ENCODE data around the gene SLC39A9. TPM values are rescaled to one million over a fixed set of nuclear protein-coding genes. Genes with fewer than 3 reads are reported as not detected.

SLC39A9 gene
- polyA plus RNA-seq, 1 donor from 2014 or later = 88.5 TPM

DNA sequence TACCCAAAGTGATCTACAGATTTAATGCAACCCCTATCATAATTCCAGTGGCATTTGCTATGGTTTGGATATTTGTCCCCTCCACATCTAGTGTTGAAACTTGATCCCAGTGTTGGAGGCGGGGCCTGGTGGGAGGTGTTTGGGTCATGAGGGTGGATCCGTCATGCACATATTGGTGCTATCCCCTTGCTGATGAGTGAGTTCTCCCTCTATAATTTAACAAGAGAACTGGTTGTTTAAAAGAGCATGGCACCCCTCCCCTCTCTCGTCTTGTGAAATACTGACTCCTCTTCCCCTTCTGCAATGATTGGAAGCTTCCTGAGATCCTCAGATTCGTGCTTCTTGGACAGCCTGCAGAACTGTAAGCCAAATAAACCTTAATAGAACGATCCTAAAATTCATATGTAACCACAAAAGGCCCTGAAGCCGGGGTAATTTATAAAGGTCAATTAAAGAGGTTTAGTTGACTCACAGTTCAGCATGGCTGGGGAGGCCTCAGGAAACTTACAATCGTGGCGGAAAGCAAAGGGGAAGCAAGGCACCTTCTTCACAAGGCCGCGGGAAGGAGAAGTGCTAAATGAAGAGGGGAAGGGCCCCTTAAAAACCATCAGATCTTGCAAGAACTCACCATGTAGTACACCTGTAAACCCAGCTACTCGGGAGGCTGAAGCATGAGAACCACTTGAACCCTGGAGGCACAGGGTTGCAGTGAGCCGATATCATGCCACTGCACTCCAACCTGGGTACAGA, 41.2 kb downstream of the SLC39A9 start:
- Histone ChIP-seq H3K79me2 (replicated peaks; ENCODE audit: insufficient read depth, low read length) (peaks cover 6% of the 10 kb centered on the region), H3K4me2 (ENCODE audit: low read length) (no peak overlapping the region), H3K36me3 (ENCODE audit: insufficient read depth, low read length) (no peaks in the 10 kb centered on the region), H3K27me3 (ENCODE audit: insufficient read depth, low read depth, low read length) (no peaks in the 10 kb centered on the region), H3K27ac (ENCODE audit: low read length) (no peak overlapping the region), H4K20me1 (ENCODE audit: insufficient read depth) (no peaks in the 10 kb centered on the region), H3K4me3 (ENCODE audit: low read length) (no peak overlapping the region), H3K9me3 (ENCODE audit: low read length) (no peaks in the 10 kb centered on the region), H3K9ac (ENCODE audit: low read length) (no peak overlapping the region), H3K9me2 (ENCODE audit: insufficient read depth, low read length) (no peaks in the 10 kb centered on the region), H2AFZ (ENCODE audit: low read depth, low read length) (no peak overlapping the region), H3F3A (ENCODE audit: insufficient read depth, low read length, poor library complexity, severe bottlenecking) (no peaks in the 10 kb centered on the region)
- no peak for TF ChIP-seq TAF1 (IDR thresholded peaks at IDR 0.05; ENCODE audit: low read depth)
- TF ChIP-seq EP300 (conservative IDR thresholded peaks at IDR 0.05; ENCODE audit: poor library complexity, severe bottlenecking) = no peak
- TF ChIP-seq EZH2 (IDR thresholded peaks at IDR 0.05; ENCODE audit: borderline replicate concordance, insufficient read depth, low read length, poor library complexity, severe bottlenecking) = no peak
- TF ChIP-seq, protein P1, sequence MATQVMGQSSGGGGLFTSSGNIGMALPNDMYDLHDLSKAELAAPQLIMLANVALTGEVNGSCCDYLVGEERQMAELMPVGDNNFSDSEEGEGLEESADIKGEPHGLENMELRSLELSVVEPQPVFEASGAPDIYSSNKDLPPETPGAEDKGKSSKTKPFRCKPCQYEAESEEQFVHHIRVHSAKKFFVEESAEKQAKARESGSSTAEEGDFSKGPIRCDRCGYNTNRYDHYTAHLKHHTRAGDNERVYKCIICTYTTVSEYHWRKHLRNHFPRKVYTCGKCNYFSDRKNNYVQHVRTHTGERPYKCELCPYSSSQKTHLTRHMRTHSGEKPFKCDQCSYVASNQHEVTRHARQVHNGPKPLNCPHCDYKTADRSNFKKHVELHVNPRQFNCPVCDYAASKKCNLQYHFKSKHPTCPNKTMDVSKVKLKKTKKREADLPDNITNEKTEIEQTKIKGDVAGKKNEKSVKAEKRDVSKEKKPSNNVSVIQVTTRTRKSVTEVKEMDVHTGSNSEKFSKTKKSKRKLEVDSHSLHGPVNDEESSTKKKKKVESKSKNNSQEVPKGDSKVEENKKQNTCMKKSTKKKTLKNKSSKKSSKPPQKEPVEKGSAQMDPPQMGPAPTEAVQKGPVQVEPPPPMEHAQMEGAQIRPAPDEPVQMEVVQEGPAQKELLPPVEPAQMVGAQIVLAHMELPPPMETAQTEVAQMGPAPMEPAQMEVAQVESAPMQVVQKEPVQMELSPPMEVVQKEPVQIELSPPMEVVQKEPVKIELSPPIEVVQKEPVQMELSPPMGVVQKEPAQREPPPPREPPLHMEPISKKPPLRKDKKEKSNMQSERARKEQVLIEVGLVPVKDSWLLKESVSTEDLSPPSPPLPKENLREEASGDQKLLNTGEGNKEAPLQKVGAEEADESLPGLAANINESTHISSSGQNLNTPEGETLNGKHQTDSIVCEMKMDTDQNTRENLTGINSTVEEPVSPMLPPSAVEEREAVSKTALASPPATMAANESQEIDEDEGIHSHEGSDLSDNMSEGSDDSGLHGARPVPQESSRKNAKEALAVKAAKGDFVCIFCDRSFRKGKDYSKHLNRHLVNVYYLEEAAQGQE (IDR thresholded peaks at IDR 0.05; ENCODE audit: borderline replicate concordance) = no peak
- TF ChIP-seq, protein P2, sequence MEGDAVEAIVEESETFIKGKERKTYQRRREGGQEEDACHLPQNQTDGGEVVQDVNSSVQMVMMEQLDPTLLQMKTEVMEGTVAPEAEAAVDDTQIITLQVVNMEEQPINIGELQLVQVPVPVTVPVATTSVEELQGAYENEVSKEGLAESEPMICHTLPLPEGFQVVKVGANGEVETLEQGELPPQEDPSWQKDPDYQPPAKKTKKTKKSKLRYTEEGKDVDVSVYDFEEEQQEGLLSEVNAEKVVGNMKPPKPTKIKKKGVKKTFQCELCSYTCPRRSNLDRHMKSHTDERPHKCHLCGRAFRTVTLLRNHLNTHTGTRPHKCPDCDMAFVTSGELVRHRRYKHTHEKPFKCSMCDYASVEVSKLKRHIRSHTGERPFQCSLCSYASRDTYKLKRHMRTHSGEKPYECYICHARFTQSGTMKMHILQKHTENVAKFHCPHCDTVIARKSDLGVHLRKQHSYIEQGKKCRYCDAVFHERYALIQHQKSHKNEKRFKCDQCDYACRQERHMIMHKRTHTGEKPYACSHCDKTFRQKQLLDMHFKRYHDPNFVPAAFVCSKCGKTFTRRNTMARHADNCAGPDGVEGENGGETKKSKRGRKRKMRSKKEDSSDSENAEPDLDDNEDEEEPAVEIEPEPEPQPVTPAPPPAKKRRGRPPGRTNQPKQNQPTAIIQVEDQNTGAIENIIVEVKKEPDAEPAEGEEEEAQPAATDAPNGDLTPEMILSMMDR (IDR thresholded peaks at IDR 0.05; ENCODE audit: poor library complexity, severe bottlenecking) = no peak
- no peak for TF ChIP-seq MXI1 (conservative IDR thresholded peaks at IDR 0.05; ENCODE audit: poor library complexity, severe bottlenecking)
- TF ChIP-seq SMC3 (conservative IDR thresholded peaks at IDR 0.05; ENCODE audit: poor library complexity) = no peak
- no peak for TF ChIP-seq POLR2AphosphoS5 (IDR thresholded peaks at IDR 0.05)
- no peak for TF ChIP-seq RAD21 (conservative IDR thresholded peaks at IDR 0.05)

DNA sequence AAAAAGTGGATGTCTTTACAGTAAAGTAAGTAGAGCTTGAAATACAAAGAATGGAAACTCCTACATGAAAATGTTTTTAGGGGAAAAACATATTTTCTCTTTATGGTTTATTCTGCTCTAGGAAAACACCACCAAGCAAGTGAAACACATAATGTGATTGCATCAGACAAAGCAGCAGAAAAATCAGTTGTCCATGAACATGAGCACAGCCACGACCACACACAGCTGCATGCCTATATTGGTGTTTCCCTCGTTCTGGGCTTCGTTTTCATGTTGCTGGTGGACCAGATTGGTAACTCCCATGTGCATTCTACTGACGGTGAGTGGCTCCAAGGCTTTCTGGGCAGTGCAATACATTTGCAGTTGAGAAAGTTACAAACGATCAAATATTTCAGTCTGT, 43.5 kb downstream of the SLC39A9 start:
- Histone ChIP-seq H3F3A (ENCODE audit: insufficient read depth, low read length, poor library complexity, severe bottlenecking) (no peaks in the 10 kb centered on the region), H3K36me3 (ENCODE audit: insufficient read depth, low read length) (no peaks in the 10 kb centered on the region), H3K27ac (ENCODE audit: low read length) (no peak overlapping the region), H3K79me2 (replicated peaks; ENCODE audit: insufficient read depth, low read length) (no peaks in the 10 kb centered on the region), H3K27me3 (ENCODE audit: insufficient read depth, low read depth, low read length) (no peaks in the 10 kb centered on the region), H3K9me3 (ENCODE audit: low read length) (no peaks in the 10 kb centered on the region), H3K4me2 (ENCODE audit: low read length) (no peak overlapping the region), H3K9me2 (ENCODE audit: insufficient read depth, low read length) (no peaks in the 10 kb centered on the region), H4K20me1 (ENCODE audit: insufficient read depth) (no peaks in the 10 kb centered on the region), H3K9ac (ENCODE audit: low read length) (no peak overlapping the region), H2AFZ (ENCODE audit: low read depth, low read length) (no peak overlapping the region), H3K4me3 (ENCODE audit: low read length) (no peak overlapping the region)
- TF ChIP-seq, protein P2 (IDR thresholded peaks at IDR 0.05; ENCODE audit: poor library complexity, severe bottlenecking) = no peak
- TF ChIP-seq SMC3 (conservative IDR thresholded peaks at IDR 0.05; ENCODE audit: poor library complexity) (no peak), RAD21 (conservative IDR thresholded peaks at IDR 0.05) (no peak)
